GM08714 (cell line): Measurements from ENCODE around the gene TMCO6.
"Not testable (repeated sequence)": the region's sequence is repeated elsewhere in the genome, so short reads cannot be mapped to it uniquely, and the experiment has no call there.

Experiments used
- H3K4me3 ChIP-seq: fragments of 200-500 bp; sonication (Bioruptor generic); 2 replicates; pipeline ENCODE4 v1.5.1; 2014; ENCODE audit warnings: mild to moderate bottlenecking, low read length, inconsistent platforms
- ZNF274 ChIP-seq: IDR thresholded peaks from 2 replicates; pipeline ENCODE4 v1.6.1; 2012; ENCODE audit warnings: mild to moderate bottlenecking, low read depth, low read length

The TMCO6 gene

DNA sequence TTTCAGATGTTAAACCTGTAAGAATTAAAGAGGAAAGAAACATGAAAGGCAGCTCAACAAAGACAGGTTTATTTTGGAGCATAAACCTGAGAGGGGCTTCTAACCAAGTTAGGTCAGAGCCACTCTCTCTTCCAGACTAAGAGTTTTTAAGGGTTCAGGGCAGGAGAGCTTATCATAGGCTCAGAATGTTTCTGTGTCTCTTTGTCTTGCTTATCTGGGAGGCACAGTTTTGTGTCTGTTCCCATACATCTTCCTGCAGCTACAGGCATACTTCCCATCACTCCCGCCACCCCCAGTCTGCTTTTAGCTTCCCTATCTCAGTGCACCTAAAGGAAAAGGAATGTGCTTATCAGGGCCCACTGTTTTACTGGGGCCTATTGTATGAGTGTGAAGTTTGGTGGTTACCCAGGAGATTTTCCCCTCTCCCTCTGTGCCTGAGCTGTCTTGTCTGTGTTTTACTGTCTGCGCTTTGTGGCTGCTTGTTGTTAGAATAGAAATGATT, 28.2 kb upstream of the TMCO6 start:
- no peak overlapping the region for H3K4me3 ChIP-seq
- no peak for TF ChIP-seq ZNF274

GRCh38 chr5:140622301-140622700, 16.9 kb upstream of the TMCO6 start:
- no peak overlapping the region for H3K4me3 ChIP-seq
- TF ChIP-seq ZNF274 = no peak

GRCh38 chr5:140623061-140623460, 16.2 kb upstream of the TMCO6 start:
- not testable (repeated sequence) for H3K4me3 ChIP-seq

DNA sequence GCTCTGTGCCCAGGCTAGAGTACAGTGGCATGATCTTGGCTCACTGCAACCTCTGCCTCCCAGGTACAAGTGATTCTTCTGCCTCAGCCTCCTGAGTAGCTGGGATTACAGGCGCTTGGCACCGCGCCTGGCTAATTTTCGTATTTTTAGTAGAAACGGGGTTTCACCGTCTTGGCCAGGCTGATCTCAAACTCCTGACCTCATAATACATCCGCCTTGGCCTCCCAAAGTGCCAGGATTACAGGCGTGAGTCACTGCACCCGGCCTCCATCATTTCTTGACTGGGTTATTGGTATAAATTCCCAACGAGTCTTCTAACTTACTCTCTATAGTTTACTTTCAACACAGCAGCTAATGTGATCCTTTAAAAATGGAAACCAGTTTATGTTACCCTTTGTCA, 14.4 kb upstream of the TMCO6 start:
- H3K4me3 ChIP-seq = not testable (repeated sequence)

GRCh38 chr5:140627972-140628371, 11.3 kb upstream of the TMCO6 start:
- TF ChIP-seq ZNF274 = no peak

DNA sequence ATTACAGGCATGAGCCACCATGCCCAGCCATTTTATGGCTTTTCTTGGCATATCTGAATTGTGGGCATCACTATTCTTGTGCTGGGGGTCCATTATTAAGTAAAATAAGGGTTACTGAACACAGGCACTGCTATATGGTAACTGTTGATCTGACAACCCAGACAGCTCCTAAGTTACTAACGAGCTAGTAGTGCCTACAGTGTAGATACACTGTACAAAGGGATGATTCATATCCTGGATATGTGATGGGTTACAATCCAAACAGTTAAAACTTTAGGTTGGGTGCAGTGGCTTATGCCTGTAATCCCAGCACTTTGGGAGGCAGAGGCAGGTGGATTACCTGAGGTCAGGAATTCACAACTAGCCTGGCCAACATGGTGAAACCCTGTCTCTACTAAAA, 10.5 kb upstream of the TMCO6 start:
- TF ChIP-seq ZNF274 = no peak
- H3K4me3 ChIP-seq = no peak overlapping the region

More at GRCh38 chr5:140627972-140628371, 11.3 kb upstream of the TMCO6 start:
- H3K4me3 ChIP-seq = no peak overlapping the region

DNA sequence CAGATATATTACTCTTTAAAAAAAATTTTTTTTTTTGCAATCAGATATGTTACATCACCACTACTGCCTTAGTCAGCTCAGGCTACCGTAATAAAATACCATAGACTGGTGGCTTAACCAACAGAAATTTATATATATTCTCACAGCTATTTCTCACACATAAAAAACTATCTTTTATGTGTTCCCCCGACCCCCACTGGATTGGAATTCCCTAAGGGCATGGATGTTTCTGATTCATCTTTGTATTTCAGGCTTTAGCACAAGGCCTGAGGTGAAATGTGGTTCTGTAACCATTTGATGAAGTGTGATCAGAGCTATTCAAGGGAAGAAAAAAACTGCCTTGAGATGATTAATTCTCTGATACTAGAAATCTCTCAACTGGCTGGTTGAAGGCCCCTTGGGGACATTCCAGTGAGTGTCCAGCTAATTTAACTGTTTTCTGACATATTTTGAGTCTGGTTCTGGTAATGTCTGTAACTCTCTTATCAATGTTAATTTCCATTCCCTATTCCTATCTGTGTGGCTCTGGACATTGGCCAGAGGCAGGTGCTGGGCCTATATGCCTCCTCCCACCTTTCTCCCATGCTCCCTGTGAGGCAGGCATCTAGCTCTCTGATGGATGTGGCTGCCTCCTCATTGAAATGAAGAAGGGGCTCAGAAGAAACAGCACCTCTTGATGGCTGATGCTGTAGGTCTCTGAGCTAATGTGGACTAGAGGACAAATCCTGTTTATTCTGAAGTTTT, 8.8 kb upstream of the TMCO6 start:
- no peak for TF ChIP-seq ZNF274
- no peak overlapping the region for H3K4me3 ChIP-seq

GRCh38 chr5:140631036-140631417, 8.2 kb upstream of the TMCO6 start:
- no peak for TF ChIP-seq ZNF274

DNA sequence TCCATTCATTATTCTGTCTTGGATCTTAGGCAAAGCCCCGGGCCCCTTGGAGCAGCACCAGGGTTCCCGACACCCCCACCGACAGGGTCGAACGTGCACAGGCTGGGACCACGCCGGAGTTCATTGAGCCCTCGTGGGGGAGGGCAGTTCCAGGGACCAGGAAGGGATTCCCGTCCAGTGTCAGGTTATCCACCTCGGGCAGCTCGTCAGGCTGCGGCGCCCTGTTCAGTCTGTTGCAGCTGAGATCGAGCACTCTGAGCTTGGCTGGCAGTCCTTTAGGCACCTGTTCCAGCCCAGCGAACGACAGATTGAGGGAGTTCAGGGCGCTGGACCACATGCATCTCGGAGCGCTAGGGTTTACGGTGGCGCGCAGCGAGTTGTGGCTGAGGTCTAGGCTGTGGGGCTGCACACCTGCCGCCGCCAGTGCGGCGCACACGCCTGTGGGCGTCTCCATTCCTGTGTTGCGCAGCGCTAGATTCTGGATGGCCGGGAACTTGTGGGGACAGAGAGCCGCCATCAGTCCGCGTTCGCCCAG, 7.4 kb upstream of the TMCO6 start:
- TF ChIP-seq ZNF274 = no peak
- peak overlapping the region; percentile 27; the same call in 1 of the 2 replicates for H3K4me3 ChIP-seq

More at GRCh38 chr5:140631036-140631417, 8.2 kb upstream of the TMCO6 start:
- no peak overlapping the region for H3K4me3 ChIP-seq

DNA sequence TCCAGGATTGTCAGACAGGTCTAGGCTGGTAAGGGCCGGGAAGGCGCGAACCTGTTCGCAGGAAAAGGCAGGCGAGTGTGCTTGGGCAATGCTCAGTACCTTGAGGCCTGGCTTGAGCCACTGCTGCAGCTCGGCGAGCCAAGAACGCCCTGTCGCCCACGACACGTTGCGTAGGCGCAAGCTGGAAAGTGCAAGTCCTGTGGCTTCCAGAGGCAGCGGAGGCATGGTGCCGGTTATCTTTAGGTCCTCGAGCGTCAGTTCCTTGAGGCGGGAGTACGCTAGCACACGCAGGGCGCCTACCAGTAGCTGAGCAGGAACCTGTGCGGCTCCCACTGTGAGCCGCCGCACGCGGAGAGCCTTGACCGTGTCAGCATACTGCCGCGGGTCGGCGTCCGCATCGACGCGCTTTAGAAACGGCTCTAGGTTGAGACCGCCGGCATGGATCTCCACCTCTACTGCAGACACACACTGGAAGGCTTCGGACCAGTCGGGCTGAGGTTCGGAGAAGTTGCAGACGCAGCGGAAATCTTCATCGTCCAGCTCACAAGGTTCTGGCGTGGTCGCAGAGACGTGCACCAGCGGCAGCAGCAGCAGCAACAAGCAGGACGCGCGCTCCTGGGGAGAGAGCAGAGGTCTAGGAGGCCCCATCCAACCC, 6.8 kb upstream of the TMCO6 start:
- peak overlapping the region; percentile 27; the same call in 1 of the 2 replicates for H3K4me3 ChIP-seq
- TF ChIP-seq ZNF274 = no peak

- peak within 1 kb of the TSS; percentile 27; the same call in 1 of the 2 replicates for H3K4me3 ChIP-seq
- TF ChIP-seq ZNF274 = no peak
Observed at GRCh38 chr5:140633021-140633471, 6.2 kb upstream of the TMCO6 start, which contains the start of gene CD14. CD14 (minus strand) TSS chr5:140633175; CDS start chr5:140633071, 104 bp downstream.

DNA sequence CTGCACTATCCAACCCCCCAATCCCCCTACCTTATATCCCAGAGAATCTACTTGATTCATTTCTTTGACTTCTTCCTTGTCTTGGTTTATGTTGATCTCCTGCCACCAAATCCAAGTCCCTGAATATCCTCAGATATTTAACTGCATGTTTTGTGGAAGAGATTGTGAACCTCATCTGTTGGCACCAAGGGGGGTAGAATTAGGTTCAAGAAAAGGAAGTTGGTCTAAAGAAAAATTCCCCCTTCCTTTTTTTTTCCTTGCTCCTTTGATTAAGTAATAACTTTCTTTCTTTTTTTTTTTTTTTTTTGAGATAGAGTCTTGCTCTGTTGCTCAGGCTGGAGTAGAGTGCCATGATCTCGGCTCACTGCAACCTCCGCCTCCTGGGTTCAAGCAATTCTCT, 5.8 kb upstream of the TMCO6 start:
- no peak overlapping the region for H3K4me3 ChIP-seq
- TF ChIP-seq ZNF274 = no peak

GRCh38 chr5:140634103-140634502, 5.1 kb upstream of the TMCO6 start:
- H3K4me3 ChIP-seq = no peak overlapping the region
- TF ChIP-seq ZNF274 = no peak

- no peak for TF ChIP-seq ZNF274
Observed at GRCh38 chr5:140635291-140636257, 3.7 kb upstream of the TMCO6 start.

More at GRCh38 chr5:140635291-140636257, 3.7 kb upstream of the TMCO6 start:
- H3K4me3 ChIP-seq = no peak overlapping the region
